ENCODE data around the gene ANXA2.

The ANXA2 gene

GRCh38 chr15:60353245-60353920 lies 44.4 kb downstream of the ANXA2 start:
- H3K4me3 ChIP-seq (ENCODE audit: low read depth, low read length): no peak overlapping the region
- TF ChIP-seq, protein P1, sequence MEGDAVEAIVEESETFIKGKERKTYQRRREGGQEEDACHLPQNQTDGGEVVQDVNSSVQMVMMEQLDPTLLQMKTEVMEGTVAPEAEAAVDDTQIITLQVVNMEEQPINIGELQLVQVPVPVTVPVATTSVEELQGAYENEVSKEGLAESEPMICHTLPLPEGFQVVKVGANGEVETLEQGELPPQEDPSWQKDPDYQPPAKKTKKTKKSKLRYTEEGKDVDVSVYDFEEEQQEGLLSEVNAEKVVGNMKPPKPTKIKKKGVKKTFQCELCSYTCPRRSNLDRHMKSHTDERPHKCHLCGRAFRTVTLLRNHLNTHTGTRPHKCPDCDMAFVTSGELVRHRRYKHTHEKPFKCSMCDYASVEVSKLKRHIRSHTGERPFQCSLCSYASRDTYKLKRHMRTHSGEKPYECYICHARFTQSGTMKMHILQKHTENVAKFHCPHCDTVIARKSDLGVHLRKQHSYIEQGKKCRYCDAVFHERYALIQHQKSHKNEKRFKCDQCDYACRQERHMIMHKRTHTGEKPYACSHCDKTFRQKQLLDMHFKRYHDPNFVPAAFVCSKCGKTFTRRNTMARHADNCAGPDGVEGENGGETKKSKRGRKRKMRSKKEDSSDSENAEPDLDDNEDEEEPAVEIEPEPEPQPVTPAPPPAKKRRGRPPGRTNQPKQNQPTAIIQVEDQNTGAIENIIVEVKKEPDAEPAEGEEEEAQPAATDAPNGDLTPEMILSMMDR (IDR thresholded peaks at IDR 0.05; ENCODE audit: low read depth, low read length, missing control alignments): no peak
- no peak for DNase-seq (ENCODE audit: low read depth)

DNA sequence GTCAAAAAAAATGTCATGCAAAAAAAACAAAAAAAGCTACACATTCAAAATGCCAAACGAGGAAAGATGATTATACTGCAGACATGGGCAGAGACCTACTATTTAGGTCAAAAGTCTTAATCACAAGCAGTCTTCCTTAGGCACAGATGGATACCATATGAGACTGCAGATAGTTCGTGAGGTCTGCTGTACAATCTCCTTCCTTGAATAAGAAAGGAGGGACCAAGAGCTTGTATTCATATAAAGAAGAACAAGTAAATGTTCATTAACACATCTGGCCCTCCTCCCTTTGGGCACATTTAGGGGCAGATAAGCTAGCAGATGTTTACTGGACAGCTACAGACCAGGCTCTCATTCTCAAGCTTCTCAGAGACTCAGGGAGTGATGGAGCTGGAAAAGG lies 45.3 kb downstream of the ANXA2 start:
- no peak overlapping the region for H3K4me3 ChIP-seq (ENCODE audit: low read depth, low read length)
- DNase-seq (ENCODE audit: low read depth): no peak
- TF ChIP-seq, protein P1 (IDR thresholded peaks at IDR 0.05; ENCODE audit: low read depth, low read length, missing control alignments): no peak

- no peak for DNase-seq (ENCODE audit: low read depth)
- H3K4me3 ChIP-seq (ENCODE audit: low read depth, low read length): no peak overlapping the region
- TF ChIP-seq, protein P1 (IDR thresholded peaks at IDR 0.05; ENCODE audit: low read depth, low read length, missing control alignments): no peak
Measured at GRCh38 chr15:60351066-60351465, 46.7 kb downstream of the ANXA2 start.

DNA sequence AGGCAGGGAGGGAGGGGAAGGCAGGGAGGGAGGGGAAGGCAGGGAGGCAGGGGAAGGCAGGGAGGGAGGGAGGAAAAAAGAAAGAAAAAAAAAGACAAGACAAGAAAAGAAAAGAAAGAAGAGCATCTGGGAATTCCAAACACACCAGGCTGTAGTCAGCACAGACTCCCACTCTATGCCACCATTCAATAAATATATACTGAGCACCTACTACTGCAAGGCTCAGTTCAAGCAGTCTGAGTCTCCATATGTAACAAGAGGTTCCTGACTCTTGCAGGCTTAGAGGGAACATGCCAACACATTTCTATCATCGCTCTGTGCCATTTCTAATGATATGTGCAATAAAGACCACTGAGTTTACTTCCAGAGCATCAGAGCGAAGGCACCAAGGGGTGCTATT lies 47.7 kb downstream of the ANXA2 start:
- TF ChIP-seq, protein P1 (IDR thresholded peaks at IDR 0.05; ENCODE audit: low read depth, low read length, missing control alignments): no peak
- no peak for DNase-seq (ENCODE audit: low read depth)
- no peak overlapping the region for H3K4me3 ChIP-seq (ENCODE audit: low read depth, low read length)

DNA sequence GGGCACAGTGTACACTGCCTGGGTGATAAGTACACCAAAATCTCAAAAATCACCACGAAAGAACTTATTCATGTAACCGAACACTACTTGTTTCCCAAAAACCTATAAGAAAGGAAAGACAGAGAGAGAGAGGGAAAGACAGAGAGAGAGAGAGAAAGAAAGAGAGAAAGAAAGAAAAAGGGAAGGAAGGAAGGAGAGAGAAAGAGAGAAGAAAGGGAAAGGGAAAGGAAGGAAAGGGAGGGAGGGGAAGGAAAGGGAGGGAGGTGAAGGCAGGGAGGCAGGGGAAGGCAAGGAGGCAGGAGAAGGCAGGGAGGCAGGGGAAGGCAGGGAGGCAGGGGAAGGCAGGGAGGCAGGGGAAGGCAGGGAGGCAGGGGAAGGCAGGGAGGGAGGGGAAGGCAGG lies 48.2 kb downstream of the ANXA2 start:
- TF ChIP-seq, protein P1 (IDR thresholded peaks at IDR 0.05; ENCODE audit: low read depth, low read length, missing control alignments): no peak
- DNase-seq (ENCODE audit: low read depth): no peak
- H3K4me3 ChIP-seq (ENCODE audit: low read depth, low read length): no peak overlapping the region

- TF ChIP-seq, protein P1 (IDR thresholded peaks at IDR 0.05; ENCODE audit: low read depth, low read length, missing control alignments): no peak
Measured at GRCh38 chr15:60347480-60348049, 50.2 kb downstream of the ANXA2 start.

DNA sequence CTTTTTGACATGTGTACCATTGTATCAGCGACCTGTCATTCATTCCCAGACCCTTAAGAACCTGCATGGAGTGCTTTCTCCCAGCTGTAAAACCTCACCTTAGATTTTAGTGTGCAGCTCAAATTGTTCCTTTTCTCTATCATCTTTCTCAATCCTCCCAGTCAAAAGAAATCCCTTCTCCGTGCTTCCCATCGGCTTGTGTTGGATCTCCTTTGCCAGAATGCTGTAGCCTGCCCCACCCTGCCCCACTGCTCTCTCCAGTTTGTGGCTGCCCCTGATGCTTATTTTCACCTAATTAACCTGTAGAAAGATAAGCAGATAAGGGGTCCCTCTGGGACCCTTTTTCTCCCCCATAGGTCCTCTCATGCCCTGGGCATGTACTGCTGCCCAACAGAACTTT lies 51.1 kb downstream of the ANXA2 start:
- TF ChIP-seq, protein P1 (IDR thresholded peaks at IDR 0.05; ENCODE audit: low read depth, low read length, missing control alignments): no peak
- H3K4me3 ChIP-seq (ENCODE audit: low read depth, low read length): no peak overlapping the region
- no peak for DNase-seq (ENCODE audit: low read depth)

More at GRCh38 chr15:60347480-60348049, 50.2 kb downstream of the ANXA2 start:
- H3K4me3 ChIP-seq (ENCODE audit: low read depth, low read length): no peak overlapping the region
- no peak for DNase-seq (ENCODE audit: low read depth)
